ENCODE data around the gene ZNF428.
"Not testable (repeated sequence)": the region's sequence is repeated elsewhere in the genome, so short reads cannot be mapped to it uniquely, and the experiment has no call there.

Gene ZNF428

GRCh38 chr19:43619262-43620060 lies at the start of gene ZNF428:
Gene ZNF428 (minus strand): TSS chr19:43619629. CDS start chr19:43614304, 5,325 bp downstream.
- DNase-seq (ENCODE audit: low read depth, low spot score): peak; percentile 96

GRCh38 chr19:43668406-43669109 lies 49.1 kb upstream of the ZNF428 start:
- peak; percentile 99 for DNase-seq (ENCODE audit: low read depth, low spot score)

- DNase-seq (ENCODE audit: low read depth, low spot score): no peak
These were observed 48.5 kb upstream of the ZNF428 start for GRCh38 chr19:43667876-43668405.

GRCh38 chr19:43667126-43667875 lies 47.9 kb upstream of the ZNF428 start:
- no peak for DNase-seq (ENCODE audit: low read depth, low spot score)

- no peak for DNase-seq (ENCODE audit: low read depth, low spot score)
These were observed 44.6 kb upstream of the ZNF428 start for GRCh38 chr19:43664018-43664417.

- DNase-seq (ENCODE audit: low read depth, low spot score): peak; percentile 36
These were observed 43.1 kb upstream of the ZNF428 start for GRCh38 chr19:43662487-43662886.

GRCh38 chr19:43660971-43661360 lies 41.5 kb upstream of the ZNF428 start:
- no peak for DNase-seq (ENCODE audit: low read depth, low spot score)

GRCh38 chr19:43660301-43660970 lies 41.0 kb upstream of the ZNF428 start:
- no peak for DNase-seq (ENCODE audit: low read depth, low spot score)

- DNase-seq (ENCODE audit: low read depth, low spot score): no peak
These were observed 39.1 kb upstream of the ZNF428 start for GRCh38 chr19:43658494-43658893.

GRCh38 chr19:43658001-43658400 lies 38.6 kb upstream of the ZNF428 start:
- no peak for DNase-seq (ENCODE audit: low read depth, low spot score)

GRCh38 chr19:43656436-43656835 lies 37.0 kb upstream of the ZNF428 start:
- no peak for DNase-seq (ENCODE audit: low read depth, low spot score)

GRCh38 chr19:43652546-43652874 lies 33.1 kb upstream of the ZNF428 start:
- no peak for DNase-seq (ENCODE audit: low read depth, low spot score)

- peak; percentile 78 for DNase-seq (ENCODE audit: low read depth, low spot score)
These were observed 32.5 kb upstream of the ZNF428 start for GRCh38 chr19:43651758-43652545.

- DNase-seq (ENCODE audit: low read depth, low spot score): not testable (repeated sequence)
These were observed 30.8 kb upstream of the ZNF428 start for GRCh38 chr19:43650276-43650675.

- no peak for DNase-seq (ENCODE audit: low read depth, low spot score)
These were observed 30.1 kb upstream of the ZNF428 start for GRCh38 chr19:43649514-43649913.

GRCh38 chr19:43648633-43649032 lies 29.2 kb upstream of the ZNF428 start:
- DNase-seq (ENCODE audit: low read depth, low spot score): no peak

- no peak for DNase-seq (ENCODE audit: low read depth, low spot score)
These were observed 24.8 kb upstream of the ZNF428 start for GRCh38 chr19:43644181-43644580.

GRCh38 chr19:43643326-43643725 lies 23.9 kb upstream of the ZNF428 start:
- DNase-seq (ENCODE audit: low read depth, low spot score): no peak

GRCh38 chr19:43642531-43642930 lies 23.1 kb upstream of the ZNF428 start:
- DNase-seq (ENCODE audit: low read depth, low spot score): no peak

GRCh38 chr19:43641333-43641732 lies 21.9 kb upstream of the ZNF428 start:
- no peak for DNase-seq (ENCODE audit: low read depth, low spot score)

GRCh38 chr19:43640424-43640757 lies 21.0 kb upstream of the ZNF428 start:
- no peak for DNase-seq (ENCODE audit: low read depth, low spot score)
